GM12874 (cell line): ENCODE measurements around the gene PLBD2.

Source experiments
- TF ChIP-seq, protein P1 (sequence below): IDR thresholded peaks from 2 replicates; pipeline ENCODE4 v1.5.1; 2011; ENCODE audit warnings: low read depth, mild to moderate bottlenecking, control low read depth, low read length, moderate library complexity; ENCODE audit not compliant: insufficient read depth

The PLBD2 gene

GRCh38 chr12:113365639-113366395 is 7.4 kb downstream of the PLBD2 start:
- TF ChIP-seq, protein P1, sequence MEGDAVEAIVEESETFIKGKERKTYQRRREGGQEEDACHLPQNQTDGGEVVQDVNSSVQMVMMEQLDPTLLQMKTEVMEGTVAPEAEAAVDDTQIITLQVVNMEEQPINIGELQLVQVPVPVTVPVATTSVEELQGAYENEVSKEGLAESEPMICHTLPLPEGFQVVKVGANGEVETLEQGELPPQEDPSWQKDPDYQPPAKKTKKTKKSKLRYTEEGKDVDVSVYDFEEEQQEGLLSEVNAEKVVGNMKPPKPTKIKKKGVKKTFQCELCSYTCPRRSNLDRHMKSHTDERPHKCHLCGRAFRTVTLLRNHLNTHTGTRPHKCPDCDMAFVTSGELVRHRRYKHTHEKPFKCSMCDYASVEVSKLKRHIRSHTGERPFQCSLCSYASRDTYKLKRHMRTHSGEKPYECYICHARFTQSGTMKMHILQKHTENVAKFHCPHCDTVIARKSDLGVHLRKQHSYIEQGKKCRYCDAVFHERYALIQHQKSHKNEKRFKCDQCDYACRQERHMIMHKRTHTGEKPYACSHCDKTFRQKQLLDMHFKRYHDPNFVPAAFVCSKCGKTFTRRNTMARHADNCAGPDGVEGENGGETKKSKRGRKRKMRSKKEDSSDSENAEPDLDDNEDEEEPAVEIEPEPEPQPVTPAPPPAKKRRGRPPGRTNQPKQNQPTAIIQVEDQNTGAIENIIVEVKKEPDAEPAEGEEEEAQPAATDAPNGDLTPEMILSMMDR, result no peak

DNA sequence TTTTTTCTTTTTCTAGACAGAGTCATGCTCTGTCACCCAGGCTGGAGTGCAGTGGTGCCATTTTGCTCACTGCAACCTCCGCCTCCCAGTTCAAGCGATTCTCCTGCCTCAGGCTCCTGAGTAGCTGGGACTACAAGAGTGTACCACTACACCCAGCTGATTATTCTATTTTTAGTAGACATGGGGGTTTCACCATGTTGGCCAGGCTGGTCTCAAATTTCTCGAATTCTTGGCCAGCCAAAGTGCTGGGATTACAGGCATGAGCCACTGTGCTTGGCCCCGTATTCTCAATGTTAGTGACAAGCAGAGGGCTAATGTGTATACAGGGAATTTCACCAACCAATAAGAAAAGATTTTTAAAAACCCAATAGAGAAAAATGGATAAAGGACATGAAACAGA is 8.4 kb downstream of the PLBD2 start:
- TF ChIP-seq, protein P1, result no peak

- TF ChIP-seq, protein P1, result no peak
Measured at GRCh38 chr12:113368331-113368730, 9.9 kb downstream of the PLBD2 start.

- TF ChIP-seq, protein P1, result no peak
Measured at GRCh38 chr12:113369391-113369985, 11.1 kb downstream of the PLBD2 start.

- TF ChIP-seq, protein P1, result no peak
Measured at GRCh38 chr12:113370923-113371682, 12.7 kb downstream of the PLBD2 start.

DNA sequence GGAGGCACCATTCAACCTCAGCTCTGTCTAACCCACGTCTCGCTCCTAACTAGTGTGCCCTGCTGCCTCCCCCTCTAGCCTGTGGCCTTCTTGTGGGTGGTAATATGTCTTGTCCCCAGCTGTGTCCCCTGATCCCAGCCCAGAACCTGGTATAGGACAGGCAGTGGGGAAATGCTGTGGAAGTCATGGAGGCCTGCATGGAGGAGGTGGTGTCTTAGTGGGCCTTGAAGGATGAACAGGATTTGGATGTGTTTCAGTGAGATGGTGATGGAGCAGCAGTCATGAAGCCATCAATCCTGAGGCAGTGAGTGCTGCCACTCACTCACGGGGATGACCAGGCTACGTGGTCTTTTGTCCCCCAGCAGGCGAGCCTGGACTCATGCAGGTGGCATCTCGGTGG is 13.4 kb downstream of the PLBD2 start:
- TF ChIP-seq, protein P1, result no peak

- TF ChIP-seq, protein P1, result no peak
Measured at GRCh38 chr12:113372371-113372770, 14.0 kb downstream of the PLBD2 start.
